OCI-LY3 (cell line): ENCODE measurements around the gene ZSCAN5A.

ENCODE experiments used
- CTCF ChIP-seq: fragments of 200-600, 300-600 bp; sonication (generic); IDR thresholded peaks from 2 replicates; pipeline ENCODE4 v1.5.1; 2014; ENCODE audit warnings: antibody characterized with exemption, low read length, low read depth
- EZH2phosphoT487 ChIP-seq: fragments of 200-600 bp; shearing (Covaris generic); IDR thresholded peaks from 2 replicates; pipeline ENCODE4 v1.6.1; 2018; ENCODE audit warnings: antibody characterized with exemption, mixed run types, low read depth

- TF ChIP-seq CTCF: no peak
- no peak for TF ChIP-seq EZH2phosphoT487
These were observed 17.6 kb downstream of the ZSCAN5A start for GRCh38 chr19:56297010-56297409.
